GM23338 (cell line): ENCODE measurements around the gene GLRB. TPM values are rescaled to one million over a fixed set of nuclear protein-coding genes. Genes with fewer than 3 reads are reported as not detected.

Experiments
- ATAC-seq: fragments of 200-7000 bp; cut with Tn5 transposase; 3 replicates; pipeline ENCODE4 v1.9.1; 2020
- DNase-seq: peaks from one replicate; pipeline ENCODE4 v3.0.0-alpha.2; 2015; ENCODE audit warnings: low spot score
- H2AFZ ChIP-seq: fragments of 200-600 bp; sonication (generic); 2 replicates; pipeline ENCODE4 v1.8.0; 2016; ENCODE audit warnings: antibody characterized with exemption, mild to moderate bottlenecking, moderate library complexity
- H3F3A ChIP-seq: fragments of 200-600 bp; sonication (generic); replicated peaks from 2 replicates; pipeline ENCODE4 v1.8.0; 2017; ENCODE audit warnings: antibody characterized with exemption, mixed run types, low read depth
- H3K27ac ChIP-seq: fragments of 200-600 bp; sonication (generic); 2 replicates; pipeline ENCODE4 v1.6.1; 2016; ENCODE audit warnings: low read depth
- H3K27me3 ChIP-seq: fragments of 200-600 bp; sonication (generic); 2 replicates; pipeline ENCODE4 v1.8.0; 2016; ENCODE audit warnings: mild to moderate bottlenecking, mixed run types, moderate library complexity; ENCODE audit not compliant: insufficient read depth
- H3K36me3 ChIP-seq: fragments of 200-600 bp; sonication (generic); 2 replicates; pipeline ENCODE4 v1.8.0; 2016; ENCODE audit warnings: mild to moderate bottlenecking; ENCODE audit not compliant: insufficient read depth
- H3K4me1 ChIP-seq: fragments of 200-600 bp; sonication (generic); 2 replicates; pipeline ENCODE4 v1.8.0; 2016; ENCODE audit warnings: mild to moderate bottlenecking, moderate library complexity; ENCODE audit not compliant: insufficient read depth
- H3K4me2 ChIP-seq: fragments of 200-600 bp; sonication (generic); 2 replicates; pipeline ENCODE4 v1.7.1; 2017; ENCODE audit warnings: mixed run types
- H3K4me3 ChIP-seq: fragments of 200-600 bp; sonication (generic); 2 replicates; pipeline ENCODE4 v1.6.1; 2016; ENCODE audit warnings: mixed run types
- H3K79me2 ChIP-seq: fragments of 200-600 bp; sonication (generic); replicated peaks from 2 replicates; pipeline ENCODE4 v1.8.0; 2017; ENCODE audit warnings: mild to moderate bottlenecking; ENCODE audit not compliant: insufficient read depth
- H3K9me2 ChIP-seq: fragments of 200-600 bp; sonication (generic); 2 replicates; pipeline ENCODE4 v1.8.0; 2017; ENCODE audit not compliant: insufficient read depth
- H4K20me1 ChIP-seq: fragments of 200-600 bp; sonication (generic); replicated peaks from 2 replicates; pipeline ENCODE4 v1.8.0; 2017; ENCODE audit warnings: mild to moderate bottlenecking; ENCODE audit not compliant: insufficient read depth
- H3K27ac Mint-ChIP-seq: 2 replicates; pipeline ENCODE4 v1.8.0; 2020; ENCODE audit warnings: inconsistent platforms, mild to moderate bottlenecking, moderate library complexity, mixed read lengths
- H3K27me3 Mint-ChIP-seq: 3 replicates; pipeline ENCODE4 v1.8.0; 2022; ENCODE audit warnings: low read depth, mild to moderate bottlenecking, moderate library complexity, mixed read lengths, inconsistent platforms; ENCODE audit not compliant: insufficient read depth, poor library complexity
- H3K36me3 Mint-ChIP-seq: 3 replicates; pipeline ENCODE4 v1.8.0; 2021; ENCODE audit warnings: low read depth, mild to moderate bottlenecking, inconsistent platforms, moderate library complexity, mixed read lengths
- H3K4me1 Mint-ChIP-seq: 3 replicates; pipeline ENCODE4 v1.8.0; 2020; ENCODE audit warnings: mild to moderate bottlenecking, inconsistent platforms, mixed read lengths
- H3K4me3 Mint-ChIP-seq: 3 replicates; pipeline ENCODE4 v1.8.0; 2021; ENCODE audit warnings: moderate library complexity, mild to moderate bottlenecking, inconsistent platforms, mixed read lengths
- H3K9me3 Mint-ChIP-seq: 3 replicates; pipeline ENCODE4 v1.8.0; 2020; ENCODE audit warnings: moderate library complexity, mild to moderate bottlenecking, inconsistent platforms, mixed read lengths
- CREB1 ChIP-seq: fragments of 250-450 bp; sonication (Bioruptor Pico); IDR thresholded peaks from 2 replicates; pipeline ENCODE4 v1.5.0; 2020; ENCODE audit warnings: low read depth, mild to moderate bottlenecking, moderate library complexity
- EZH2 ChIP-seq: fragments of 200-600 bp; sonication (generic); IDR thresholded peaks from one replicate; pipeline ENCODE4 v1.8.0; 2017; ENCODE audit warnings: antibody characterized with exemption, mild to moderate bottlenecking, low read depth; ENCODE audit not compliant: unreplicated experiment
- EZH2phosphoT487 ChIP-seq: fragments of 200-600 bp; sonication (generic); IDR thresholded peaks from one replicate; pipeline ENCODE4 v1.8.1; 2018; ENCODE audit warnings: antibody characterized with exemption; ENCODE audit not compliant: unreplicated experiment
- NANOG ChIP-seq: IDR thresholded peaks from 2 replicates; pipeline ENCODE4 v1.6.1; 2016; ENCODE audit warnings: antibody characterized with exemption, borderline replicate concordance
- STAT1 ChIP-seq: IDR thresholded peaks from one replicate; pipeline ENCODE4 v1.6.1; 2016; ENCODE audit warnings: antibody characterized with exemption; ENCODE audit not compliant: unreplicated experiment
- ZNF331 ChIP-seq: fragments of 250-450 bp; sonication (Bioruptor Pico); IDR thresholded peaks from 2 replicates; pipeline ENCODE4 v1.5.0; 2020; ENCODE audit warnings: low read depth, mild to moderate bottlenecking, moderate library complexity
- polyA plus RNA-seq: library from polyadenylated mRNA; unstranded; fragments of >200 nt; fragmentation: Nextera tagmentation; extraction: Ambion mirVana; gene quantifications from 2 replicates; pipeline ENCODE4 v1.2.1, GENCODE V29; 2016
- total RNA-seq: library from RNA; depleted of rRNA; stranded (reverse); fragments of >200 nt; shearing (Covaris generic); gene quantifications from 2 replicates; pipeline ENCODE4 v1.2.3, GENCODE V29; 2014
- TF ChIP-seq, protein P1 (sequence below): IDR thresholded peaks from one replicate; pipeline ENCODE4 v1.6.1; 2018; ENCODE audit warnings: antibody characterized with exemption; ENCODE audit not compliant: unreplicated experiment
- TF ChIP-seq, protein P2 (sequence below): IDR thresholded peaks from 2 replicates; pipeline ENCODE4 v1.6.1; 2016; ENCODE audit warnings: antibody characterized with exemption
- TF ChIP-seq, protein P3 (sequence below), 2 experiments: fragments of 200-600 bp in 1 of 2; sonication (generic) in 1 of 2; conservative IDR thresholded peaks; 2 replicates each; pipeline versions ENCODE4 v1.5.1 to v1.6.1; 2016 to 2017; ENCODE audit warnings: antibody characterized with exemption in 2 of 2, low read depth in 2 of 2, mild to moderate bottlenecking in 2 of 2, moderate library complexity in 1 of 2
- TF ChIP-seq, protein P4 (sequence below): fragments of 250-450 bp; sonication (Bioruptor Pico); IDR thresholded peaks from 2 replicates; pipeline ENCODE4 v1.5.0; 2020; ENCODE audit warnings: mild to moderate bottlenecking, moderate library complexity

GLRB gene
- total and polyA plus RNA-seq, 2 experiments from 2014 or later: 1.0 to 1.3 TPM

DNA sequence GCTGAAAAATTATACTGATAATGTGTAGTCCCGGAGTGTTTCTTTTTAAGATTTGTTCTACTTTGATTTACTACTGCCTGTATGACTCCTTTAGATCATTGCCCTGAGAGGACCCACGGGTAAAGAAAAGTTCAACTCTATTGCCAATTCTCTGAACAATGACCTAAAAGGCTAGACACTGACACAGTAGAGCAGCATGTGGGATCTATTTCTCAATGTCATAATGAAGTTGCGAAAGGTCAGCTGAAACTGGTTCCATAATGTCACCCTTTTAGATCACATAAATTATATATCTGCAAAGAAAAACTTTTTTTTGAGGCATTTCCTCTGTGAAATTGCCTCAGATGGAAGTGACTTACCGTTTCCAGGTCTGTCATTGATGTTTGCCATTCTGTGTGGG is 67.4 kb downstream of the GLRB start:
- ATAC-seq (no peak), DNase-seq (no peak)
- no peaks in the 10 kb centered on the region for H4K20me1 ChIP-seq
- no peaks in the 10 kb centered on the region for H3K36me3 Mint-ChIP-seq
- no peaks in the 10 kb centered on the region for H3K27me3 Mint-ChIP-seq
- H3K4me3 Mint-ChIP-seq: no peak overlapping the region
- H3K27ac ChIP-seq: no peak overlapping the region
- H3K79me2 ChIP-seq: no peaks in the 10 kb centered on the region
- H3K9me3 Mint-ChIP-seq: no peaks in the 10 kb centered on the region; the same call in 2 of the 3 replicates
- H3K4me1 ChIP-seq: no peaks in the 10 kb centered on the region
- no peaks in the 10 kb centered on the region for H3F3A ChIP-seq
- no peaks in the 10 kb centered on the region for H3K36me3 ChIP-seq
- no peak overlapping the region for H3K4me3 ChIP-seq
- H3K27ac Mint-ChIP-seq: no peak overlapping the region
- no peak overlapping the region for H2AFZ ChIP-seq
- H3K4me1 Mint-ChIP-seq: no peaks in the 10 kb centered on the region
- H3K4me2 ChIP-seq: no peak overlapping the region
- H3K9me2 ChIP-seq: no peaks in the 10 kb centered on the region
- no peaks in the 10 kb centered on the region for H3K27me3 ChIP-seq
- no peak for TF ChIP-seq STAT1

DNA sequence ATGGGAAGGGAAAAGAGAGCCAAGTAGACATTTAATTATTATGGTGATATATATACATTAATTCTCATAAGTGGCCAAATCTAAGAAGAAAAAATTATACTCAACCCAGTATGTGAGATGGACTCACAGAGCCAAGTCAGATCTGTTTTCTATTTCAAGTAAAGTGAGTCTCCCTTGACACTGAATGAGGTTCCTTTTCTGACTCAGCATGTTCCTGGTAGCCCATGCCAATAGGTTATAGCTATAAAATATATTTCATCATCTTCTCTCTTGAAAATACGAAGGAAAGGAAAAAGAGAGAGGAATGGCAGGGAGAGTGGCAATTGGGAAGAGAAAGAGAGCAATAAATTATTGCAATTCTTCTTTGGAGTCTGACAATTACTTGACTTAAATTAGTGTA is 75.8 kb downstream of the GLRB start:
- no peak for DNase-seq
- Mint-ChIP-seq H3K27ac (no peak overlapping the region), H3K9me3 (no peaks in the 10 kb centered on the region), H3K27me3 (no peaks in the 10 kb centered on the region), H3K4me1 (peaks cover 5% of the 10 kb centered on the region; the same call in 2 of the 3 replicates), H3K4me3 (no peak overlapping the region), H3K36me3 (no peaks in the 10 kb centered on the region)
- Histone ChIP-seq H3K36me3 (no peaks in the 10 kb centered on the region), H4K20me1 (no peaks in the 10 kb centered on the region), H2AFZ (no peak overlapping the region), H3F3A (no peaks in the 10 kb centered on the region), H3K27me3 (no peaks in the 10 kb centered on the region), H3K79me2 (no peaks in the 10 kb centered on the region), H3K4me1 (no peaks in the 10 kb centered on the region), H3K4me2 (no peak overlapping the region), H3K9me2 (peaks cover 3% of the 10 kb centered on the region), H3K4me3 (no peak overlapping the region), H3K27ac (no peak overlapping the region)
- no peak for ATAC-seq
- TF ChIP-seq, protein P1, sequence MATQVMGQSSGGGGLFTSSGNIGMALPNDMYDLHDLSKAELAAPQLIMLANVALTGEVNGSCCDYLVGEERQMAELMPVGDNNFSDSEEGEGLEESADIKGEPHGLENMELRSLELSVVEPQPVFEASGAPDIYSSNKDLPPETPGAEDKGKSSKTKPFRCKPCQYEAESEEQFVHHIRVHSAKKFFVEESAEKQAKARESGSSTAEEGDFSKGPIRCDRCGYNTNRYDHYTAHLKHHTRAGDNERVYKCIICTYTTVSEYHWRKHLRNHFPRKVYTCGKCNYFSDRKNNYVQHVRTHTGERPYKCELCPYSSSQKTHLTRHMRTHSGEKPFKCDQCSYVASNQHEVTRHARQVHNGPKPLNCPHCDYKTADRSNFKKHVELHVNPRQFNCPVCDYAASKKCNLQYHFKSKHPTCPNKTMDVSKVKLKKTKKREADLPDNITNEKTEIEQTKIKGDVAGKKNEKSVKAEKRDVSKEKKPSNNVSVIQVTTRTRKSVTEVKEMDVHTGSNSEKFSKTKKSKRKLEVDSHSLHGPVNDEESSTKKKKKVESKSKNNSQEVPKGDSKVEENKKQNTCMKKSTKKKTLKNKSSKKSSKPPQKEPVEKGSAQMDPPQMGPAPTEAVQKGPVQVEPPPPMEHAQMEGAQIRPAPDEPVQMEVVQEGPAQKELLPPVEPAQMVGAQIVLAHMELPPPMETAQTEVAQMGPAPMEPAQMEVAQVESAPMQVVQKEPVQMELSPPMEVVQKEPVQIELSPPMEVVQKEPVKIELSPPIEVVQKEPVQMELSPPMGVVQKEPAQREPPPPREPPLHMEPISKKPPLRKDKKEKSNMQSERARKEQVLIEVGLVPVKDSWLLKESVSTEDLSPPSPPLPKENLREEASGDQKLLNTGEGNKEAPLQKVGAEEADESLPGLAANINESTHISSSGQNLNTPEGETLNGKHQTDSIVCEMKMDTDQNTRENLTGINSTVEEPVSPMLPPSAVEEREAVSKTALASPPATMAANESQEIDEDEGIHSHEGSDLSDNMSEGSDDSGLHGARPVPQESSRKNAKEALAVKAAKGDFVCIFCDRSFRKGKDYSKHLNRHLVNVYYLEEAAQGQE: no peak
- TF ChIP-seq, protein P2, sequence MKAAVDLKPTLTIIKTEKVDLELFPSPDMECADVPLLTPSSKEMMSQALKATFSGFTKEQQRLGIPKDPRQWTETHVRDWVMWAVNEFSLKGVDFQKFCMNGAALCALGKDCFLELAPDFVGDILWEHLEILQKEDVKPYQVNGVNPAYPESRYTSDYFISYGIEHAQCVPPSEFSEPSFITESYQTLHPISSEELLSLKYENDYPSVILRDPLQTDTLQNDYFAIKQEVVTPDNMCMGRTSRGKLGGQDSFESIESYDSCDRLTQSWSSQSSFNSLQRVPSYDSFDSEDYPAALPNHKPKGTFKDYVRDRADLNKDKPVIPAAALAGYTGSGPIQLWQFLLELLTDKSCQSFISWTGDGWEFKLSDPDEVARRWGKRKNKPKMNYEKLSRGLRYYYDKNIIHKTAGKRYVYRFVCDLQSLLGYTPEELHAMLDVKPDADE: no peak
- no peak for TF ChIP-seq EZH2phosphoT487
- no peak for TF ChIP-seq STAT1
- TF ChIP-seq, protein P3, sequence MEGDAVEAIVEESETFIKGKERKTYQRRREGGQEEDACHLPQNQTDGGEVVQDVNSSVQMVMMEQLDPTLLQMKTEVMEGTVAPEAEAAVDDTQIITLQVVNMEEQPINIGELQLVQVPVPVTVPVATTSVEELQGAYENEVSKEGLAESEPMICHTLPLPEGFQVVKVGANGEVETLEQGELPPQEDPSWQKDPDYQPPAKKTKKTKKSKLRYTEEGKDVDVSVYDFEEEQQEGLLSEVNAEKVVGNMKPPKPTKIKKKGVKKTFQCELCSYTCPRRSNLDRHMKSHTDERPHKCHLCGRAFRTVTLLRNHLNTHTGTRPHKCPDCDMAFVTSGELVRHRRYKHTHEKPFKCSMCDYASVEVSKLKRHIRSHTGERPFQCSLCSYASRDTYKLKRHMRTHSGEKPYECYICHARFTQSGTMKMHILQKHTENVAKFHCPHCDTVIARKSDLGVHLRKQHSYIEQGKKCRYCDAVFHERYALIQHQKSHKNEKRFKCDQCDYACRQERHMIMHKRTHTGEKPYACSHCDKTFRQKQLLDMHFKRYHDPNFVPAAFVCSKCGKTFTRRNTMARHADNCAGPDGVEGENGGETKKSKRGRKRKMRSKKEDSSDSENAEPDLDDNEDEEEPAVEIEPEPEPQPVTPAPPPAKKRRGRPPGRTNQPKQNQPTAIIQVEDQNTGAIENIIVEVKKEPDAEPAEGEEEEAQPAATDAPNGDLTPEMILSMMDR (conservative IDR thresholded peaks at IDR 0.05; ENCODE audit: low read depth in 2 of 2): no peak
- no peak for TF ChIP-seq ZNF331 (CRISPR knock-in tag)
- TF ChIP-seq NANOG: no peak
- TF ChIP-seq, protein P4, sequence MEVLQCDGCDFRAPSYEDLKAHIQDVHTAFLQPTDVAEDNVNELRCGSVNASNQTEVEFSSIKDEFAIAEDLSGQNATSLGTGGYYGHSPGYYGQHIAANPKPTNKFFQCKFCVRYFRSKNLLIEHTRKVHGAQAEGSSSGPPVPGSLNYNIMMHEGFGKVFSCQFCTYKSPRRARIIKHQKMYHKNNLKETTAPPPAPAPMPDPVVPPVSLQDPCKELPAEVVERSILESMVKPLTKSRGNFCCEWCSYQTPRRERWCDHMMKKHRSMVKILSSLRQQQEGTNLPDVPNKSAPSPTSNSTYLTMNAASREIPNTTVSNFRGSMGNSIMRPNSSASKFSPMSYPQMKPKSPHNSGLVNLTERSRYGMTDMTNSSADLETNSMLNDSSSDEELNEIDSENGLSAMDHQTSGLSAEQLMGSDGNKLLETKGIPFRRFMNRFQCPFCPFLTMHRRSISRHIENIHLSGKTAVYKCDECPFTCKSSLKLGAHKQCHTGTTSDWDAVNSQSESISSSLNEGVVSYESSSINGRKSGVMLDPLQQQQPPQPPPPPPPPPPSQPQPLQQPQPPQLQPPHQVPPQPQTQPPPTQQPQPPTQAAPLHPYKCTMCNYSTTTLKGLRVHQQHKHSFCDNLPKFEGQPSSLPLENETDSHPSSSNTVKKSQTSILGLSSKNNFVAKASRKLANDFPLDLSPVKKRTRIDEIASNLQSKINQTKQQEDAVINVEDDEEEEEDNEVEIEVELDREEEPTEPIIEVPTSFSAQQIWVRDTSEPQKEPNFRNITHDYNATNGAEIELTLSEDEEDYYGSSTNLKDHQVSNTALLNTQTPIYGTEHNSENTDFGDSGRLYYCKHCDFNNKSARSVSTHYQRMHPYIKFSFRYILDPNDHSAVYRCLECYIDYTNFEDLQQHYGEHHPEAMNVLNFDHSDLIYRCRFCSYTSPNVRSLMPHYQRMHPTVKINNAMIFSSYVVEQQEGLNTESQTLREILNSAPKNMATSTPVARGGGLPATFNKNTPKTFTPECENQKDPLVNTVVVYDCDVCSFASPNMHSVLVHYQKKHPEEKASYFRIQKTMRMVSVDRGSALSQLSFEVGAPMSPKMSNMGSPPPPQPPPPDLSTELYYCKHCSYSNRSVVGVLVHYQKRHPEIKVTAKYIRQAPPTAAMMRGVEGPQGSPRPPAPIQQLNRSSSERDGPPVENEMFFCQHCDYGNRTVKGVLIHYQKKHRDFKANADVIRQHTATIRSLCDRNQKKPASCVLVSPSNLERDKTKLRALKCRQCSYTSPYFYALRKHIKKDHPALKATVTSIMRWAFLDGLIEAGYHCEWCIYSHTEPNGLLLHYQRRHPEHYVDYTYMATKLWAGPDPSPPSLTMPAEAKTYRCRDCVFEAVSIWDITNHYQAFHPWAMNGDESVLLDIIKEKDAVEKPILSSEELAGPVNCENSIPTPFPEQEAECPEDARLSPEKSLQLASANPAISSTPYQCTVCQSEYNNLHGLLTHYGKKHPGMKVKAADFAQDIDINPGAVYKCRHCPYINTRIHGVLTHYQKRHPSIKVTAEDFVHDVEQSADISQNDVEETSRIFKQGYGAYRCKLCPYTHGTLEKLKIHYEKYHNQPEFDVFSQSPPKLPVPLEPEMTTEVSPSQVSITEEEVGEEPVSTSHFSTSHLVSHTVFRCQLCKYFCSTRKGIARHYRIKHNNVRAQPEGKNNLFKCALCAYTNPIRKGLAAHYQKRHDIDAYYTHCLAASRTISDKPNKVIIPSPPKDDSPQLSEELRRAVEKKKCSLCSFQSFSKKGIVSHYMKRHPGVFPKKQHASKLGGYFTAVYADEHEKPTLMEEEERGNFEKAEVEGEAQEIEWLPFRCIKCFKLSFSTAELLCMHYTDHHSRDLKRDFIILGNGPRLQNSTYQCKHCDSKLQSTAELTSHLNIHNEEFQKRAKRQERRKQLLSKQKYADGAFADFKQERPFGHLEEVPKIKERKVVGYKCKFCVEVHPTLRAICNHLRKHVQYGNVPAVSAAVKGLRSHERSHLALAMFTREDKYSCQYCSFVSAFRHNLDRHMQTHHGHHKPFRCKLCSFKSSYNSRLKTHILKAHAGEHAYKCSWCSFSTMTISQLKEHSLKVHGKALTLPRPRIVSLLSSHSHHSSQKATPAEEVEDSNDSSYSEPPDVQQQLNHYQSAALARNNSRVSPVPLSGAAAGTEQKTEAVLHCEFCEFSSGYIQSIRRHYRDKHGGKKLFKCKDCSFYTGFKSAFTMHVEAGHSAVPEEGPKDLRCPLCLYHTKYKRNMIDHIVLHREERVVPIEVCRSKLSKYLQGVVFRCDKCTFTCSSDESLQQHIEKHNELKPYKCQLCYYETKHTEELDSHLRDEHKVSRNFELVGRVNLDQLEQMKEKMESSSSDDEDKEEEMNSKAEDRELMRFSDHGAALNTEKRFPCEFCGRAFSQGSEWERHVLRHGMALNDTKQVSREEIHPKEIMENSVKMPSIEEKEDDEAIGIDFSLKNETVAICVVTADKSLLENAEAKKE (CRISPR knock-in tag): no peak
- TF ChIP-seq EZH2: no peak
- no peak for TF ChIP-seq CREB1
